Putamen (tissue), 1 donor: ENCODE results near the gene ZFYVE26.

Experiments used
- DNase-seq: peaks from one replicate; pipeline ENCODE4 v3.0.0-alpha.2; 2016; ENCODE audit warnings: low spot score

ZFYVE26 gene

GRCh38 chr14:67815573-67816225 is 691 bp downstream of the ZFYVE26 start:
- DNase-seq: peak; percentile 18

- no peak for DNase-seq
These were observed 1.6 kb downstream of the ZFYVE26 start for GRCh38 chr14:67814821-67815220.

DNA sequence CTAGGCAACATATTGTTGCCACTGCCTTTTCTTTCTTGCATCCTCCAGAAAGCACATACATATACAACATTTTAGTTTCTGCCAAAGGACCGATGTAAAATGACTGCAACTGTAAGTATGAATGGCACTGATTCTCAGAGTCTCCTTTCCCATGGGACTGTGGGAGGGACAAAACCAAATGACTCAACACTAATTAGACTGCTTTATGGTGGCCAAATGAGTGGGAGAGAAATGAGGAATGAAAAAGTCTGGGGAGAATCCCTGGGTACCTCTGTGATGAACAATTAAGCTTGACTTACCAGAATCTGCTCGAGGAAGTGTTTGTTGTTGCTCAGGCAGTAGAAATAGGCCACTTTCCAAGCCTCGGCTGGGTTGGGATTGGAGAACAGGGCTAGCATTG is 10.1 kb downstream of the ZFYVE26 start:
- DNase-seq: no peak

DNA sequence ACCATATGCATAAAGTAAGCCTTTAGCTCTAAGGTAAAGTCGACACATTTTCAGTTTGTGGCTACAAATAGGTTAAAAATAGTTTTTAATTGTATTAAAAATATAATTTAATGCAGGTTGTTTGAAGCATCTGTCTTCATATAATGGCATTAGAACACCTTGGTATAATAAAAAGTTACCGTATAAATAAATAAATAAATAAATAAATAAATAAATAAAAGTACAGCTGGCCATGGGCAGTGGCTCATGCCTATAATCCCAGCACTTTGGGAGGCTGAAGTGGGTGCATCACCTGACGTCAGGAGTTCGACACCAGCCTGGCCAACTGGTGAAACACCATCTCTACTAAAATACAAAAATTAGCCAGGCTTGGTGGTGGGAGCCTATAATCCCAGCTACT is 15.6 kb downstream of the ZFYVE26 start:
- no peak for DNase-seq

DNA sequence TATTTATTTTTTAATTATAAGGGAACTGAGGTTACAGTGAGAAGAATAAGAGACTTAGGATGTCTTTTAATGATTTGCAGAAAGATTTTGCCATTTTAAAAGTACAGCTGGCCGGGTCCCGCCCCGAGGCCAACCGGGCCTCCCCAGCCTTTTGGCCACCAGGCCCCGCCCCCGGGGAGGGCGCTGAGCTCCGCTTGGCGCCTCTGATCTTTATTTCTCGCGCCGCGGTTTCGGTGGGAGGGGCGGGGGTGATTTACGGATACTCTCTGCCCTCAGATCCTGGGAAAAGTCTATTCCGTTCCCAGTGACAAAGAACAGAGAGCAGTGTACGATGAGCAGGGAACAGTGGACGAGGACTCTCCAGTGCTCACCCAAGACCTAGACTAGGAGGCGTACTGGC is 17.7 kb downstream of the ZFYVE26 start:
- DNase-seq: no peak

GRCh38 chr14:67787673-67788072 is 28.7 kb downstream of the ZFYVE26 start:
- no peak for DNase-seq

GRCh38 chr14:67785270-67786109 is 30.9 kb downstream of the ZFYVE26 start:
- DNase-seq: no peak

DNA sequence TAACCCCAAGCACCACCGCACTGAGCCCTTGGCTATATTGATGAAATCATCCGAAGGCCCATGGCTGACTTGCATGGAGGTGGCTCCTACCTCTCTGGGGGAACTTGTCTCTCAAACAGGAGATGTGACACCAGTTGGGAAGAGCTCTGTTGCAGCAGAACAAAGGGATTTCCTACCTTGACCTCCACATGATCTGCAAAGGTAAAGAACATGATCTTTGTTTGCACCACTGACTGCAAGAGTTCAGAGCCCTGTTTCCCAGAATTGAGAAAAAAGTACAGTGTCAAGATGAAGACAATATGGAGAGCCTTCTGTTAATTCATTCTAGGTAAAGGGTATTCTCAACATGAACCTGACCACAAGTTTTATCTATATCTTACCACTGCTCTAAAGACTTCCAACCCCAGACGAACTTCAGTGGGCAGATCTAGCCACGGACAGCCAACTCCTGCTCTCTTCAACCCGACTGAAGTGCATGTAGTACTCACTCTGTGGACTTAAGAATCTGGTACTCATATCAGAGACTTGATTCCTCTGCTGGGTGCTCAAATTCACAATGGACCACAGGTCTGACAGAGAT is 32.1 kb downstream of the ZFYVE26 start:
- DNase-seq: no peak

GRCh38 chr14:67782090-67782489 is 34.3 kb downstream of the ZFYVE26 start:
- DNase-seq: no peak

GRCh38 chr14:67778792-67779191 is 37.6 kb downstream of the ZFYVE26 start:
- no peak for DNase-seq

GRCh38 chr14:67776653-67777322 is 39.6 kb downstream of the ZFYVE26 start:
- DNase-seq: no peak

GRCh38 chr14:67773844-67774377 is 42.5 kb downstream of the ZFYVE26 start:
- DNase-seq: no peak

DNA sequence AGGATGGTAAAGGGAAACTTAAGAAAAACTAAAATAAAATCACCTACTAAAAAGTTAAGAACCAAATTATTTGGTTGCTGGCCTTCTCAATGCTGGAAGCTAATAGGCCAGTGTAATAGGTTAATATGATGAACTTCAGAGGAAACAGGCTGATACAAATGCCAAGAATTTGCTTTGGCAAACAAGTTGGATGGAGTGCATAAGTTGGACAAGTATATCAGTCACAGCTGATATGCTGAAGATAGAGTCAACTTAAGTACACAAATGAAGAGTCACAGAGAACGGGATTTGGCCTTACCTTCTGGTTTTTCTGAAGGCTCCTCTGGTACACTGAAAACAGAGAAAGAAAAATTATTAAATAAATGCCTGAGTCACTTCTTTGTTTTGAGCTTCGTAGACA is 48.2 kb downstream of the ZFYVE26 start:
- no peak for DNase-seq

DNA sequence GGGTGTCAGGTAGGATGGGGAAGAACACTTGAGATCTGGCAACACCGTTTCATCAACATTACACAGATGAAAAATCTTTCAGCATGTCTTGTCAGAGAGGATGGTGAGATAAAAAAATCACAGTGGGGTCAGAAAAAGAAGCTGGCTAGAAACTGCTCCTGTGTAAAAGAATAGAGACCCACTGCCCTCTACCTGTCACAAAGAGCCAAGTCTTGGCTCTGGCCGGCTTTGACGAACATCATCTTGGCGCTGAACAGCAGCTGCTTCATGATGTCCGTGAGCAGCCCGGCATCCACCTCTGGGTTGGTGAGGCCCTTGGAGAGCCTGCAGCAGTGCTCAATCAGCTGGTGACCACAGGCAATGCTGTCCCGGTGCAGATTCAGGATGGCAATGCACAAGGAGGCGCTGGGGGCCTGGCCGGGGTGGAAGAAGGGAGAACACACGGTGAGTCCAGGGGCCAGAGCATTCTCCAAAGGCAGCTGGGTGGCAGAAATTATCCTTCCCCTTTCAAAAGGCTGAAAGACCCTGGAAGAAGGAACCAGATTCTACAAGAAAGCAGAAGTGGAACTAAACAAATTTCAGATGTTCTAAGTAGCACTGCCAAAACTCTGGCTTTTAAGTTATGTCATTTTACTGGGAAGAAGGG is 50.2 kb downstream of the ZFYVE26 start:
- peak; percentile 21 for DNase-seq

DNA sequence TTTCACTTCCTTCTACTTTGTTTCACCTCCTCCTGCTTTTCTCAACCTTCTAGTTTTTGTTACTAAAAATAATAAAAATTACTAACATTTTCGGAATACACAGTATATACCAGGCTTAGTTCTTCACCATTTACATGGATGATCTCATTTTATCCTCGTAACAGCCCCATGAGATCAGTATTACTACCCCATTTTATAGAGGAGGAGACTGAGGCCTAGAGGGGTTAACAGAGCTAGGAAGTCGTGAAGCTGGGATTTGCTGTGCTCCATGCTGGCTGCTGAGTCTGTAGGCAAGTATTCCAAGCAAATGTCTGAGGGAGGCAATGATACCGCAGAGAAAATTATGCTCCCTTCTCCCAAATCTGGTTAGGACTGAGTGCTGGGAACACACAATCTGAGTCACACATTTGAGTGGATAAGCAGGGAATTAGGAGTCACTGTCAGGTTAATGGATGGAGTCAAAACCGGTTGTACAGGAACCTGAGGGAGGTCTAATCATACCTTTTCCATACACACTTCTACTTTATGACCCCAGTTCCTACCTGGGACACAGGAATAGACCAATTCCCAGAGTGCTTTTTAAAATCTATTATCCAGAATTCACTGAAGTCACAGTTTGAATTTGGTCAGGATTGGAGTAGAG is 51.1 kb downstream of the ZFYVE26 start:
- peak; percentile 32 for DNase-seq

DNA sequence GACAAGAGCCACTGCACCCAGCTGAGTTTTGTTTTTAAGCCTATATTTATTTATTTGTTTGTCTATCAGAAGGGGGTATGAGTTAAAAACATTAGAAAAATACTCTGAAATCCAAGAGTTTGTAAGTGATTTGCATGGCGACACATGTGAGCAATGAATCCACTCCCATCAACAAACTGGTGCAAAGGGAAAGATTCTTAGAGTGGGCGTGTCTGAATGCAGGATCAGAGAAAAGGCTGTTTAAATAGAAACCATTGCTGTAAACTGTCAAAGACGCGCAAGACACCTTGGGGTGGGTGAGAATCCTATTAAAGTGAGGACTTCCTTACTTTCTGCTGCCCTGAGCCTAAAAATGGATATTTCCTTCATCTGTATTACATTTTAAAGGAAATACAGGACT is 51.9 kb downstream of the ZFYVE26 start:
- peak; percentile 4 for DNase-seq

GRCh38 chr14:67763158-67763822 is 53.1 kb downstream of the ZFYVE26 start:
- DNase-seq: no peak

DNA sequence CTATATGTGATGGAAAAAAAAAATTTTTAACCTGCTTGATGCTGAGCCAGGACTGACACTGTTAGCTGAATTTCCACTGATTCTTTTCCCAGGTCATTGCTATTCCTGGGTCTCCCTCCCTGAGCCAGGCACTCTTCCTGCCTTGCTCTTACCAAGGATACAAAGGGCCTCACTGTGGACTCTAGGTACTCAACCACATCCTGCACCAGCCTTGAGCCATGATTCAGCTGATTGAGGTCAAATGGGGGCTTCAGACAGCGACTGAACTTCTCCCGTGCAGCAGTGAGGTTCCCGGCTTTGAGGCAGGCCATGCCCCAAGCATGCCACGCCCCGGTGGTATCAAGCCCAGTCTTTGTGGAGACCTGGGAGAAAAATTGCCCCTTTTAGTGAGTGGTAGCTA is 54.3 kb downstream of the ZFYVE26 start:
- DNase-seq: no peak

GRCh38 chr14:67759916-67760315 is 56.5 kb downstream of the ZFYVE26 start:
- DNase-seq: no peak

- no peak for DNase-seq
These were observed 59.2 kb downstream of the ZFYVE26 start for GRCh38 chr14:67757175-67757574.

DNA sequence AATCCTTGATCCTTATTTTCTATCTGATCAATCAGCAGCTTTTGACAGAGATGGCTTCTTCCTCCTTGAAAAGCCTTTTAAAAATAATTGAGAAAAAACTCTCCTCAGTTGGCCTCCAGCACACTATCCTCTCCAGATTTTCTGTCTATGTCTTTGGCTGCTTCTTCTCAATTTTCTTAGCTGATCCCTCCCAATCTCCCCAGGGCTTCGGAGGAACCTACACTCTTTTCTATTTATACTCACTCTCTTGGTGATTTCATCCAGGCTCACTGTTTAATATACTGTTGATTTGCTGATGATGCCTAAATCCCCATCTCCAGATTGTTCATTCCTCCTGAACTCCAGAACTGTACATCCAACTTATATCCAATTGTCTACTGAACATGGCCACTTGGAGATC is 59.9 kb downstream of the ZFYVE26 start:
- no peak for DNase-seq
